HepG2 (cell line): ENCODE data around the gene NDC80. TPM values are rescaled to one million over a fixed set of nuclear protein-coding genes. Genes with fewer than 3 reads are reported as not detected.

ENCODE experiments used
- HES4 ChIP-seq: sonication (generic); formaldehyde crosslinking; IDR thresholded peaks from 2 replicates; pipeline ENCODE4 v1.9.0; 2021; ENCODE audit warnings: mild to moderate bottlenecking, missing genetic modification reagents, borderline replicate concordance
- ZNF124 ChIP-seq: sonication (generic); formaldehyde crosslinking; IDR thresholded peaks from 2 replicates; pipeline ENCODE4 v1.4.0; 2020; ENCODE audit warnings: missing genetic modification reagents
- ZNF318 ChIP-seq: sonication (generic); formaldehyde crosslinking; IDR thresholded peaks from 2 replicates; pipeline ENCODE4 v1.4.0; 2020; ENCODE audit warnings: mild to moderate bottlenecking, missing genetic modification reagents
- ZNF567 ChIP-seq: sonication (generic); formaldehyde crosslinking; IDR thresholded peaks from 2 replicates; pipeline ENCODE4 v1.8.1; 2023; ENCODE audit warnings: mild to moderate bottlenecking, missing genetic modification reagents, borderline replicate concordance
- ZNF737 ChIP-seq: sonication (generic); formaldehyde crosslinking; IDR thresholded peaks from 2 replicates; pipeline ENCODE4 v1.5.0; 2020; ENCODE audit warnings: missing genetic modification reagents, mild to moderate bottlenecking, borderline replicate concordance
- polyA plus RNA-seq, 8 experiments: library from polyadenylated mRNA; depleted of rRNA in 3 of 8; stranded (reverse) in 7 of 8; unstranded in 1 of 8; fragments of >200 nt; fragmentation: Illumina TruSeq in 4 of 8; extraction: Trizol in 4 of 8; gene quantifications; 2 replicates each; pipeline versions ENCODE4 v1.2.1 to v1.2.3, GENCODE V29; 2011 to 2016; ENCODE audit warnings: low read depth in 4 of 8, missing spikeins in 1 of 8, mixed read lengths in 1 of 8; ENCODE audit not compliant: insufficient read depth in 1 of 8
- total RNA-seq, 5 experiments: library from RNA; depleted of rRNA; stranded (reverse); fragments of >200 nt; fragmentation: Illumina TruSeq; extraction: Trizol; gene quantifications; 2 replicates each; pipeline ENCODE4 v1.2.3, GENCODE V29; 2016; ENCODE audit warnings: low read depth in 1 of 5

NDC80 gene
- total and polyA plus RNA-seq, 2 of the 13 experiments (the other 11 are each of a cell fraction or from before 2014, with no cell fraction given), result 9.6 to 33.0 TPM

DNA sequence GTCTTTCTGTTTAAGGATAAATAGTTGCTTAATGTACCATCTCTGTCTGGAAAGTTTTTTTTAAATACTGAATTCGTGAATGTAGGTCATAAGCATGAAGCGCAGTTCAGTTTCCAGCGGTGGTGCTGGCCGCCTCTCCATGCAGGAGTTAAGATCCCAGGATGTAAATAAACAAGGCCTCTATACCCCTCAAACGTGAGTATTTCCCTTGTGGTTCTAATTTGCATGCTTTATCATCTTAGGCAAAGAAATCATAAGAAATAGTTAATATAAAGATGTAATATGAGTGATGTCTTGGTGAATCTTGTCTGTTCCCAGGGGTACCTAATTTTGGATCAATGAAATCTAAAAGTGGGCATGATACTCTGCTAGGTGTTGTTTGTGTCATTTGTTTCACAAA is 1.5 kb downstream of the NDC80 start (continued):
- TF ChIP-seq ZNF318 (CRISPR knock-in tag) (no peak), ZNF737 (CRISPR knock-in tag) (no peak), HES4 (CRISPR knock-in tag) (no peak), ZNF124 (CRISPR knock-in tag) (no peak), ZNF567 (CRISPR knock-in tag) (no peak)
